CD4-positive, CD25-positive, alpha-beta regulatory T cell (primary cell): ENCODE data around the gene CSTB. TPM values are rescaled to one million over a fixed set of nuclear protein-coding genes. Genes with fewer than 3 reads are reported as not detected.

ENCODE experiments used
- ATAC-seq, 2 donors: fragments of 150-1000 bp; cut with Tn5 transposase; one replicate each; pipeline ENCODE4 v1.10.0; 2021; ENCODE audit warnings: low read depth in 2 of 2, moderate number of reproducible peaks in 2 of 2, moderate library complexity in 1 of 2
- DNase-seq, 3 donors: peaks; one replicate each; pipeline versions ENCODE4 v3.0.0 to v3.0.0-alpha.2; 2012 to 2022; ENCODE audit warnings: mixed read lengths in 1 of 3
- H3K27ac ChIP-seq: one replicate; pipeline ENCODE4 v1.7.0; 2013; ENCODE audit warnings: mild to moderate bottlenecking, low read length; ENCODE audit not compliant: insufficient read depth, poor library complexity, severe bottlenecking
- H3K27me3 ChIP-seq: one replicate; pipeline ENCODE4 v1.7.0; 2013; ENCODE audit warnings: low read length; ENCODE audit not compliant: control insufficient read depth, insufficient read depth
- H3K36me3 ChIP-seq: one replicate; pipeline ENCODE4 v1.7.0; 2013; ENCODE audit warnings: mild to moderate bottlenecking, low read length, moderate library complexity; ENCODE audit not compliant: control insufficient read depth, insufficient read depth
- H3K4me1 ChIP-seq: 2 replicates; pipeline ENCODE4 v1.7.0; 2013; ENCODE audit warnings: mild to moderate bottlenecking, low read length; ENCODE audit not compliant: insufficient read depth, control insufficient read depth, poor library complexity, severe bottlenecking
- H3K4me3 ChIP-seq: one replicate; pipeline ENCODE4 v1.7.0; 2013; ENCODE audit warnings: low read depth, mild to moderate bottlenecking, low read length, moderate library complexity
- H3K9me3 ChIP-seq, 2 experiments: 1 replicate in 1 of 2; 2 replicates in 1 of 2; pipeline ENCODE4 v1.7.0; 2013; ENCODE audit warnings: low read length in 2 of 2, mild to moderate bottlenecking in 1 of 2, moderate library complexity in 1 of 2; ENCODE audit not compliant: control insufficient read depth in 2 of 2
- H3K27ac Mint-ChIP-seq, 3 donors: one replicate each; pipeline ENCODE4 v1.8.0; 2020 to 2022; ENCODE audit warnings: mild to moderate bottlenecking in 3 of 3, mixed read lengths in 3 of 3, moderate library complexity in 2 of 3
- H3K27me3 Mint-ChIP-seq: one replicate; pipeline ENCODE4 v1.8.0; 2022; ENCODE audit warnings: mild to moderate bottlenecking, mixed read lengths
- H3K36me3 Mint-ChIP-seq: one replicate; pipeline ENCODE4 v1.8.0; 2020; ENCODE audit warnings: mixed read lengths
- H3K4me1 Mint-ChIP-seq, 4 donors: one replicate each; pipeline ENCODE4 v1.8.0; 2020 to 2022; ENCODE audit warnings: mixed read lengths in 4 of 4, mild to moderate bottlenecking in 1 of 4
- H3K4me3 Mint-ChIP-seq, 4 donors: one replicate each; pipeline ENCODE4 v1.8.0; 2020 to 2022; ENCODE audit warnings: mild to moderate bottlenecking in 4 of 4, mixed read lengths in 4 of 4, moderate library complexity in 3 of 4
- H3K9me3 Mint-ChIP-seq, 7 donors: one replicate each; pipeline ENCODE4 v1.8.0; 2020 to 2022; ENCODE audit warnings: mixed read lengths in 7 of 7, mild to moderate bottlenecking in 3 of 7, moderate library complexity in 2 of 7
- polyA plus RNA-seq, 4 donors: library from polyadenylated mRNA; unstranded; fragments of 300-500 nt; fragmentation: Illumina TruSeq; gene quantifications; one replicate each; pipeline ENCODE4 v1.2.3, GENCODE V29; 2021
- total RNA-seq: library from RNA; stranded (reverse); gene quantifications from one replicate; pipeline ENCODE4 v1.2.3, GENCODE V29; 2022

Gene CSTB
- total and polyA plus RNA-seq, 5 donors from 2014 or later, result 24.5 to 138 (median 84.2) TPM

- Histone ChIP-seq H3K9me3 (no peaks in the 10 kb centered on the region), H3K27ac (no peak overlapping the region), H3K36me3 (peaks cover 16% of the 10 kb centered on the region), H3K4me1 (peaks cover 19% of the 10 kb centered on the region), H3K4me3 (no peak overlapping the region), H3K27me3 (no peaks in the 10 kb centered on the region)
- H3K4me3 Mint-ChIP-seq, result peak overlapping the region in 1 of 4 donors; percentile 25
- no peaks in the 10 kb centered on the region for H3K27me3 Mint-ChIP-seq
- no peak overlapping the region for H3K27ac Mint-ChIP-seq
- no peak for ATAC-seq
- H3K4me1 Mint-ChIP-seq, result peaks cover 10 to 27% (median 14%) of the 10 kb centered on the region in 4 donors
- H3K36me3 Mint-ChIP-seq, result peaks cover 6% of the 10 kb centered on the region
- no peak for DNase-seq
- H3K9me3 Mint-ChIP-seq, result peaks cover 0 to 2% (median 0%) of the 10 kb centered on the region in 7 donors
These were observed 4.2 kb downstream of the CSTB start for GRCh38 chr21:43771698-43772424.

DNA sequence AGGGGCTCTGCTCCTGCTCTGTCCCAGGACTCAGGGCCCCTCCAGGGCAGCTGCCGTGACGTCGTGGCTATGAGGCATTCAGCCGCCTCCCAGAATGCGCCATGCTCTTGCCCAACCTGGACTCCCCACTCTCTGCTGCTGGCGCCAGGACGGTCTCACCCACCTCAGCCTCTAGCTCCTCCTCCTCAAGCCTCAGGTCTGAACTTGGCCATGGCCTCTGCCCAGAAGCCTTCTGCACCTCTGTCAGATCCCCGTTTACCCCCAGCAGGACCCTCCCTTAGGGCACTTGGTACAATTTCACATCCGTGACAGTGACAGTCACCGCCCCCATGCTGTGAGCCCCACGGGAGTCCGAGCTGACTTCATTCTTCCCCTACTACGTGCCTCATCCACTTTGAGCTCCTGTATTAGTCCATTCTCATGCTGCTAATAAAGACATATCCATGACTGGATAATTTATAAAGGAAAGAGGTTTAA lies 4.9 kb downstream of the CSTB start:
- Mint-ChIP-seq H3K36me3 (peaks cover 6% of the 10 kb centered on the region), H3K4me1 (peaks cover 10 to 27% (median 14%) of the 10 kb centered on the region in 4 donors), H3K27ac (no peak overlapping the region), H3K4me3 (no peak overlapping the region), H3K9me3 (peaks cover 0 to 2% (median 0%) of the 10 kb centered on the region in 7 donors), H3K27me3 (no peaks in the 10 kb centered on the region)
- Histone ChIP-seq H3K27me3 (no peaks in the 10 kb centered on the region), H3K4me1 (peaks cover 19% of the 10 kb centered on the region), H3K4me3 (no peak overlapping the region), H3K27ac (no peak overlapping the region), H3K36me3 (peaks cover 16% of the 10 kb centered on the region), H3K9me3 (no peaks in the 10 kb centered on the region)
- ATAC-seq (no peak), DNase-seq (no peak)

DNA sequence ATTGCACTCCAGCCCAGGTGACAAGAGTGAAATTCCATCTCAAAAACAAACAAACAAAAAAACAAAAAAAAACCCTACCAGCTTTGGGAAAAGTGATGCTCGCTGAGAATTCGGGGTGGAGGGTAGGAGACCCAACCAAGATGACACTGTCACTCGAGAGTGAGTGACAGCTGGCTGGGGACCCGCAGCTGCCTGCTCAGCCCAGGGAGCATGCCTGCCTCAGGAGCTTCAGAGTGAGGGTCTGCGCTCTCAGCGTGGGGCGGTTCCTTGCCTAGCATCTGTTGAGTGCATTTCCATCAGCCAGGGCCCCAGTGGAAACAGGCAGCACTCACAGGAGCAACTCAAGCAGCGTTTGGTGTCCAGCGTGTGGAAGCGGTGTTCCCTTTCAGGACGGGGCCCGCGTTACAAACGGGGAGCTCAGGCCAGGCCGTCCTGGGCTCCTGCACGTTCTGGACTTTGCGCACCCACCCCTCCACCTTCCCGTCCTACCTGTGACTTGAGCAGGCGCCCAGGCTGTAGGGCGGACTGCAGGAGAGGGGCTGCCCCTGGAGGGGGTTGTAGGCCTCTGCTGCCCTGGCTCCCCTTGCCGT lies 5.9 kb downstream of the CSTB start:
- H3K4me1 Mint-ChIP-seq, result peaks cover 5 to 21% (median 9%) of the 10 kb centered on the region in 4 donors
- peaks cover 16% of the 10 kb centered on the region for H3K36me3 ChIP-seq
- H3K9me3 ChIP-seq, result no peaks in the 10 kb centered on the region
- peaks cover 11% of the 10 kb centered on the region for H3K4me1 ChIP-seq
- H3K27ac ChIP-seq, result no peak overlapping the region
- no peak for ATAC-seq
- no peak for DNase-seq
- H3K27ac Mint-ChIP-seq, result no peak overlapping the region
- H3K27me3 Mint-ChIP-seq, result no peaks in the 10 kb centered on the region
- peaks cover 6% of the 10 kb centered on the region for H3K36me3 Mint-ChIP-seq
- no peaks in the 10 kb centered on the region for H3K27me3 ChIP-seq
- peaks cover 0 to 2% (median 0%) of the 10 kb centered on the region in 7 donors for H3K9me3 Mint-ChIP-seq
- no peak overlapping the region for H3K4me3 Mint-ChIP-seq
- H3K4me3 ChIP-seq, result no peak overlapping the region

DNA sequence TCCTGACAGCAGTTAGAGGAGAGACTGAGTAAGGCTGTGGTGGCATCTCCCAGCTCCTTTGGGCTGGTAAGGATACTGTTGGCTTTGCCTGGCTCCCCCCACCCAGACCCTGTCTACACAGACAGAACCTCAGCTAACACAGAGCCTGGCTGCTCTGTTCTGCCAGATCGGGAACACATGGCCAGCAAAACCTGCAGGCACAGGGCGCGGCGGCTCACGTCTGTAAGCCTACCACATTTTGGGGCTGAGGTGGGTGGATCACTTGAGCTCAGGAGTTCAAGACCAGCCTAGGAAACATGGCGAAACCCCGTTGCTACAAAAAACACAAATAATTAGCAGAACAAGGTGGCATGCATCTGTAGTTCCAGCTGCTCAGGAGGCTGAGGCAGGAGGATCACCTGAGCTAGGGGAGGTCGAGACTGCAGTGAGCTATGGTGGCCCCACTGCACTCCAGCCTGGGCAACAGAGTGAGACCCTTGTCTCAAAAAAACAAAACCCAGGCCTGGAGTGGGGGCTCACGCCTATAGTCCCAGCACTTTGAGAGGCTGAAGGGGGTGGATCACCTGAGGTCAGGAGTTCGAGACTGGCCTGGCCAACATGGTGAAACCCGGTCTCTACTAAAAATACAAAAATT lies 6.7 kb downstream of the CSTB start:
- ATAC-seq, result no peak
- H3K27ac Mint-ChIP-seq, result no peak overlapping the region
- H3K4me1 ChIP-seq, result peaks cover 4% of the 10 kb centered on the region

GRCh38 chr21:43768868-43769167 lies 7.3 kb downstream of the CSTB start:
- Mint-ChIP-seq H3K27me3 (no peaks in the 10 kb centered on the region), H3K27ac (peak overlapping the region in 2 of 3 donors; percentile 36 to 78), H3K4me3 (no peak overlapping the region), H3K4me1 (peaks cover under 1 to 8% (median 5%) of the 10 kb centered on the region in 4 donors), H3K9me3 (peaks cover 0 to 2% (median 0%) of the 10 kb centered on the region in 7 donors), H3K36me3 (peaks cover 2% of the 10 kb centered on the region)
- Histone ChIP-seq H3K27me3 (no peaks in the 10 kb centered on the region), H3K27ac (no peak overlapping the region), H3K4me3 (no peak overlapping the region), H3K4me1 (no peaks in the 10 kb centered on the region), H3K9me3 (no peaks in the 10 kb centered on the region), H3K36me3 (peaks cover 9% of the 10 kb centered on the region)
- DNase-seq (no peak), ATAC-seq (no peak)

More for the DNA sequence above, 6.7 kb downstream of the CSTB start:
- peaks cover 15% of the 10 kb centered on the region for H3K36me3 ChIP-seq
- H3K4me1 Mint-ChIP-seq, result peaks cover 5 to 14% (median 6%) of the 10 kb centered on the region in 4 donors
- H3K36me3 Mint-ChIP-seq, result peaks cover 6% of the 10 kb centered on the region
- no peaks in the 10 kb centered on the region for H3K27me3 Mint-ChIP-seq
- DNase-seq, result no peak
- H3K9me3 ChIP-seq, result no peaks in the 10 kb centered on the region
- H3K27ac ChIP-seq, result no peak overlapping the region
- peaks cover 0 to 2% (median 0%) of the 10 kb centered on the region in 7 donors for H3K9me3 Mint-ChIP-seq
- no peak overlapping the region for H3K4me3 ChIP-seq
- no peak overlapping the region for H3K4me3 Mint-ChIP-seq
- no peaks in the 10 kb centered on the region for H3K27me3 ChIP-seq

GRCh38 chr21:43767984-43768867 lies 7.9 kb downstream of the CSTB start:
- H3K27ac Mint-ChIP-seq, result peak overlapping the region; percentile 36 to 78 (median 75)
- DNase-seq, result no peak

GRCh38 chr21:43767498-43767983 lies 8.6 kb downstream of the CSTB start:
- Histone ChIP-seq H3K4me3 (no peak overlapping the region), H3K9me3 (no peaks in the 10 kb centered on the region), H3K4me1 (no peaks in the 10 kb centered on the region), H3K36me3 (no peaks in the 10 kb centered on the region), H3K27me3 (no peaks in the 10 kb centered on the region), H3K27ac (no peak overlapping the region)
- Mint-ChIP-seq H3K36me3 (peaks cover 5% of the 10 kb centered on the region), H3K4me3 (no peak overlapping the region), H3K27me3 (no peaks in the 10 kb centered on the region), H3K27ac (peak overlapping the region in 1 of 3 donors; percentile 75), H3K4me1 (no peaks in the 10 kb centered on the region), H3K9me3 (peaks cover 0 to 2% (median 0%) of the 10 kb centered on the region in 7 donors)
- DNase-seq (no peak), ATAC-seq (no peak)

More at GRCh38 chr21:43767984-43768867, 7.9 kb downstream of the CSTB start:
- Mint-ChIP-seq H3K4me1 (peaks cover 0 to 4% (median under 1%) of the 10 kb centered on the region in 4 donors), H3K27me3 (no peaks in the 10 kb centered on the region), H3K9me3 (peaks cover 0 to 2% (median 0%) of the 10 kb centered on the region in 7 donors), H3K4me3 (no peak overlapping the region), H3K36me3 (peaks cover 2% of the 10 kb centered on the region)
- no peak for ATAC-seq
- Histone ChIP-seq H3K9me3 (no peaks in the 10 kb centered on the region), H3K36me3 (peaks cover 3% of the 10 kb centered on the region), H3K4me1 (no peaks in the 10 kb centered on the region), H3K27me3 (no peaks in the 10 kb centered on the region), H3K4me3 (no peak overlapping the region), H3K27ac (no peak overlapping the region)
